HepG2 (cell line): ENCODE results near the gene NELFCD. TPM values are rescaled to one million over a fixed set of nuclear protein-coding genes. Genes with fewer than 3 reads are reported as not detected.
A peak's percentile ranks its signal among the peaks of the same experiment; 100 is the strongest.

Experiments used
- ATAC-seq: fragments of 200-7000 bp; cut with Tn5 transposase; 3 replicates; pipeline ENCODE4 v1.9.1; 2020; ENCODE audit warnings: mild to moderate bottlenecking, moderate library complexity
- BruUV-seq: library from RNA; stranded (reverse); fragments of 400-500 nt; replicated peaks from 2 replicates; lab custom pipeline; 2021; lab: Mats Ljungman, UMichigan
- CTCF ChIA-PET: fragments of 300-600 bp; formaldehyde crosslinking; extraction: SDS; loops from one replicate; lab custom pipeline; 2021; ENCODE audit warnings: low total read pairs, inconsistent platforms, low intra/inter-chr PET ratio; lab: Yijun Ruan, JAX
- POLR2A ChIA-PET: fragments of 350-600 bp; sonication (Branson Sonifier 250); formaldehyde crosslinking; loops from one replicate; lab custom pipeline; 2020; ENCODE audit warnings: antibody characterized with exemption, inconsistent platforms; lab: Yijun Ruan, JAX
- DNase-seq: peaks from one replicate; pipeline ENCODE4 v3.0.0-alpha.2; 2015; ENCODE audit warnings: low spot score
- FAIRE-seq: peaks from 3 replicates; lab custom pipeline; 2011; peaks lifted over from hg19 to GRCh38; lab: Jason Lieb, UNC
- H2AFZ ChIP-seq: one replicate; pipeline ENCODE4 v1.6.1; 2011; ENCODE audit warnings: low read length, inconsistent platforms
- H3K27ac ChIP-seq: fragments of 300-600 bp; 3 replicates; pipeline ENCODE4 v1.8.0; 2011; ENCODE audit warnings: mixed run types, mild to moderate bottlenecking, mixed read lengths, low read length, inconsistent platforms; ENCODE audit not compliant: insufficient read depth; ENCODE audit errors: extremely low read length
- H3K27me3 ChIP-seq, 2 experiments: fragments of 200-600 bp in 1 of 2; 2 replicates in 1 of 2; 3 replicates in 1 of 2; pipeline versions ENCODE4 v1.6.0 to v1.8.0; 2011; ENCODE audit warnings: low read length in 2 of 2, mild to moderate bottlenecking in 2 of 2, moderate library complexity in 2 of 2, inconsistent platforms in 1 of 2; ENCODE audit not compliant: insufficient read depth in 2 of 2, control insufficient read depth in 1 of 2
- H3K36me3 ChIP-seq, 2 experiments: fragments of 200-600 bp in 1 of 2; replicated peaks in 1 of 2; 2 replicates in 1 of 2; 3 replicates in 1 of 2; pipeline versions ENCODE4 v1.5.1 to v1.8.0; 2011; ENCODE audit warnings: low read length in 2 of 2, inconsistent platforms in 1 of 2; ENCODE audit not compliant: insufficient read depth in 2 of 2, control insufficient read depth in 1 of 2
- H3K4me1 ChIP-seq: 2 replicates; pipeline ENCODE4 v1.5.1; 2012; ENCODE audit warnings: low read length, inconsistent platforms; ENCODE audit not compliant: insufficient read depth
- H3K4me2 ChIP-seq: 2 replicates; pipeline ENCODE4 v1.6.0; 2011; ENCODE audit warnings: low read depth, low read length, inconsistent platforms
- H3K4me3 ChIP-seq, 3 experiments: fragments of 200-600 bp in 1 of 3; sonication (generic), shearing (Covaris generic) in 1 of 3; replicated peaks in 1 of 3; 2 replicates each; pipeline ENCODE4 v1.5.1; 2011 to 2016; ENCODE audit warnings: low read length in 3 of 3, inconsistent platforms in 2 of 3, low read depth in 2 of 3, mild to moderate bottlenecking in 2 of 3, control low read depth in 1 of 3, mixed read lengths in 1 of 3; ENCODE audit not compliant: insufficient read depth in 1 of 3
- H3K79me2 ChIP-seq: one replicate; pipeline ENCODE4 v1.6.1; 2011; ENCODE audit warnings: low read length, inconsistent platforms; ENCODE audit not compliant: insufficient read depth
- H3K9ac ChIP-seq: 2 replicates; pipeline ENCODE4 v1.6.0; 2011; ENCODE audit warnings: mild to moderate bottlenecking, low read depth, low read length, inconsistent platforms; ENCODE audit not compliant: insufficient read depth
- H3K9me3 ChIP-seq: 2 replicates; pipeline ENCODE4 v1.5.1; 2012; ENCODE audit warnings: mild to moderate bottlenecking, low read length
- H4K20me1 ChIP-seq: 2 replicates; pipeline ENCODE4 v1.6.0; 2011; ENCODE audit warnings: inconsistent platforms, mild to moderate bottlenecking, low read length, moderate library complexity; ENCODE audit not compliant: insufficient read depth
- AGO2 ChIP-seq: fragments of 200-400 bp; formaldehyde crosslinking; optimal IDR thresholded peaks from 2 replicates; pipeline ENCODE3; 2017; ENCODE audit warnings: mild to moderate bottlenecking, low read depth, low read length, moderate library complexity
- GATA4 ChIP-seq: sonication (generic); IDR thresholded peaks from 2 replicates; pipeline ENCODE4 v1.6.1; 2016; ENCODE audit warnings: antibody characterized with exemption, low read depth, borderline replicate concordance
- KDM5B ChIP-seq: sonication (generic); formaldehyde crosslinking; IDR thresholded peaks from 2 replicates; pipeline ENCODE4 v1.4.0; 2020; ENCODE audit warnings: missing genetic modification reagents, mild to moderate bottlenecking, borderline replicate concordance
- KLF9 ChIP-seq: IDR thresholded peaks from 2 replicates; pipeline ENCODE4 v1.6.1; 2016; ENCODE audit warnings: low read depth
- NR2F1 ChIP-seq, 2 experiments: fragments of 450-650 bp in 1 of 2; formaldehyde crosslinking in 1 of 2; IDR thresholded peaks; 2 replicates each; pipeline versions ENCODE4 v1.5.0 to v1.6.1; 2016 to 2020; ENCODE audit warnings: mild to moderate bottlenecking in 1 of 2, missing compliant biosample characterization in 1 of 2, missing genetic modification reagents in 1 of 2, moderate library complexity in 1 of 2
- NRL ChIP-seq: sonication (generic); formaldehyde crosslinking; IDR thresholded peaks from 2 replicates; pipeline ENCODE4 v1.5.0; 2020; ENCODE audit warnings: missing genetic modification reagents, mild to moderate bottlenecking, moderate library complexity, borderline replicate concordance
- POLR2AphosphoS5 ChIP-seq: IDR thresholded peaks from 2 replicates; pipeline ENCODE4 v1.6.1; 2012; ENCODE audit warnings: low read depth, low read length
- ZC3H13 ChIP-seq: sonication (generic); formaldehyde crosslinking; IDR thresholded peaks from 2 replicates; pipeline ENCODE4 v1.8.1; 2023; ENCODE audit warnings: mild to moderate bottlenecking, missing genetic modification reagents, moderate library complexity
- ZC3H4 ChIP-seq: sonication (generic); formaldehyde crosslinking; IDR thresholded peaks from 2 replicates; pipeline ENCODE4 v1.4.0; 2020; ENCODE audit warnings: missing genetic modification reagents, borderline replicate concordance
- ZFX ChIP-seq: sonication (generic); formaldehyde crosslinking; IDR thresholded peaks from 2 replicates; pipeline ENCODE4 v1.4.0; 2020; ENCODE audit warnings: mild to moderate bottlenecking, low read depth, missing genetic modification reagents, moderate library complexity
- ZNF296 ChIP-seq: sonication (generic); formaldehyde crosslinking; conservative IDR thresholded peaks from 2 replicates; pipeline ENCODE4 v1.5.0; 2020; ENCODE audit warnings: mild to moderate bottlenecking, missing genetic modification reagents
- ZNF333 ChIP-seq: sonication (generic); formaldehyde crosslinking; IDR thresholded peaks from 2 replicates; pipeline ENCODE4 v1.4.0; 2020; ENCODE audit warnings: mild to moderate bottlenecking, missing genetic modification reagents, borderline replicate concordance
- WGBS: methylation state at CpG from one replicate; pipeline ENCODE4 v1.1.6; 2017; ENCODE audit warnings: low lambda C conversion rate; 5-methylcytosine and 5-hydroxymethylcytosine counted together
- in situ Hi-C: cut with HindIII; loops from 2 replicates; pipeline ENCODE4 v1.10.0; 2017; ENCODE audit warnings: low pct_unique_long_range_greater_than_20kb; ENCODE audit not compliant: extremely low pct_ligation_motif_present
- intact Hi-C: fragments of 100-400 bp; cut with micrococcal nuclease; formaldehyde crosslinking; loops from one replicate; pipeline ENCODE4 v1.10.0; 2022; ENCODE audit not compliant: unreplicated experiment
- polyA plus RNA-seq, 8 experiments: library from polyadenylated mRNA; depleted of rRNA in 3 of 8; stranded (reverse) in 7 of 8; unstranded in 1 of 8; fragments of >200 nt; fragmentation: Illumina TruSeq in 4 of 8; extraction: Trizol in 4 of 8; gene quantifications; 2 replicates each; pipeline versions ENCODE4 v1.2.1 to v1.2.3, GENCODE V29; 2011 to 2016; ENCODE audit warnings: low read depth in 4 of 8, missing spikeins in 1 of 8, mixed read lengths in 1 of 8; ENCODE audit not compliant: insufficient read depth in 1 of 8
- total RNA-seq, 5 experiments: library from RNA; depleted of rRNA; stranded (reverse); fragments of >200 nt; fragmentation: Illumina TruSeq; extraction: Trizol; gene quantifications; 2 replicates each; pipeline ENCODE4 v1.2.3, GENCODE V29; 2016; ENCODE audit warnings: low read depth in 1 of 5
- TF ChIP-seq, protein P1 (sequence below): sonication (generic); formaldehyde crosslinking; IDR thresholded peaks from 2 replicates; pipeline ENCODE4 v1.5.0; 2020; ENCODE audit warnings: mild to moderate bottlenecking, missing genetic modification reagents
- TF ChIP-seq, protein P2 (sequence below): sonication (generic); formaldehyde crosslinking; IDR thresholded peaks from 2 replicates; pipeline ENCODE4 v1.4.0; 2020; ENCODE audit warnings: missing genetic modification reagents
- TF ChIP-seq, protein P3 (sequence below): sonication (generic); formaldehyde crosslinking; IDR thresholded peaks from 2 replicates; pipeline ENCODE4 v1.5.1; 2020; ENCODE audit warnings: mild to moderate bottlenecking, missing genetic modification reagents, moderate library complexity

The NELFCD gene
- total and polyA plus RNA-seq, 2 of the 13 experiments (the other 11 are each of a cell fraction or from before 2014, with no cell fraction given): 159 to 203 TPM

DNA sequence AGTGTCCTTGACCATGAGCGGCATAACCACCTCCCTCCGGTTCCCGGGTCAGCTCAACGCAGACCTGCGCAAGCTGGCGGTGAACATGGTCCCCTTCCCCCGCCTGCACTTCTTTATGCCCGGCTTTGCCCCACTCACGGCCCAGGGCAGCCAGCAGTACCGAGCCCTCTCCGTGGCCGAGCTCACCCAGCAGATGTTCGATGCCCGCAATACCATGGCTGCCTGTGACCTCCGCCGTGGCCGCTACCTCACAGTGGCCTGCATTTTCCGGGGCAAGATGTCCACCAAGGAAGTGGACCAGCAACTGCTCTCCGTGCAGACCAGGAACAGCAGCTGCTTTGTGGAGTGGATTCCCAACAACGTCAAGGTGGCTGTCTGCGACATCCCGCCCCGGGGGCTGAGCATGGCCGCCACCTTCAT lies 43.1 kb downstream of the NELFCD start:
- in situ Hi-C loops: no loop called here
- FAIRE-seq: no peak
- Histone ChIP-seq H3K4me3 (no peak overlapping the region), H3K27ac (no peak overlapping the region), H3K4me1 (peaks cover 43% of the 10 kb centered on the region), H3K27me3 (no peaks in the 10 kb centered on the region), H3K79me2 (peaks cover 40% of the 10 kb centered on the region), H4K20me1 (peaks cover 11% of the 10 kb centered on the region; the same call in 1 of the 2 replicates), H3K36me3 (peaks cover 29 to 59% of the 10 kb centered on the region in 2 experiments), H2AFZ (no peak overlapping the region), H3K9me3 (no peaks in the 10 kb centered on the region), H3K4me2 (no peak overlapping the region), H3K9ac (no peak overlapping the region)
- WGBS: 98% methylated on average over 24 of the region's 24 CpGs
- CTCF ChIA-PET: no interaction called here
- no TSS peak for BruUV-seq
- no peak for DNase-seq
- intact Hi-C loops: no loop called here
- POLR2A ChIA-PET: interaction anchor here (1.0 to 1.4 kb wide), 2 partner anchors 8 to 13 kb away, joined by 6 read pairs; partner anchors contain the start of gene ATP5F1E
- no peak; the same call in 1 of the 3 replicates for ATAC-seq
- TF ChIP-seq KDM5B (CRISPR knock-in tag) (peak; percentile 53; the same call in 1 of the 2 replicates), ZFX (CRISPR knock-in tag) (0 out of 2 replicates have a peak, but pooled peaks have one; percentile 1), AGO2 (peak; percentile 96), GATA4 (no peak), ZNF333 (0 out of 2 replicates have a peak, but pooled peaks have one; percentile 45), NRL (CRISPR knock-in tag) (no peak), ZNF296 (no peak), KLF9 (CRISPR knock-in tag) (no peak), ZC3H13 (CRISPR knock-in tag) (peak; percentile 56), ZC3H4 (CRISPR knock-in tag) (no peak), NR2F1 (CRISPR knock-in tag; IDR thresholded peaks at IDR 0.05) (no peak), POLR2AphosphoS5 (0 out of 2 replicates have a peak, but pooled peaks have one; percentile 14)
- TF ChIP-seq, protein P1, sequence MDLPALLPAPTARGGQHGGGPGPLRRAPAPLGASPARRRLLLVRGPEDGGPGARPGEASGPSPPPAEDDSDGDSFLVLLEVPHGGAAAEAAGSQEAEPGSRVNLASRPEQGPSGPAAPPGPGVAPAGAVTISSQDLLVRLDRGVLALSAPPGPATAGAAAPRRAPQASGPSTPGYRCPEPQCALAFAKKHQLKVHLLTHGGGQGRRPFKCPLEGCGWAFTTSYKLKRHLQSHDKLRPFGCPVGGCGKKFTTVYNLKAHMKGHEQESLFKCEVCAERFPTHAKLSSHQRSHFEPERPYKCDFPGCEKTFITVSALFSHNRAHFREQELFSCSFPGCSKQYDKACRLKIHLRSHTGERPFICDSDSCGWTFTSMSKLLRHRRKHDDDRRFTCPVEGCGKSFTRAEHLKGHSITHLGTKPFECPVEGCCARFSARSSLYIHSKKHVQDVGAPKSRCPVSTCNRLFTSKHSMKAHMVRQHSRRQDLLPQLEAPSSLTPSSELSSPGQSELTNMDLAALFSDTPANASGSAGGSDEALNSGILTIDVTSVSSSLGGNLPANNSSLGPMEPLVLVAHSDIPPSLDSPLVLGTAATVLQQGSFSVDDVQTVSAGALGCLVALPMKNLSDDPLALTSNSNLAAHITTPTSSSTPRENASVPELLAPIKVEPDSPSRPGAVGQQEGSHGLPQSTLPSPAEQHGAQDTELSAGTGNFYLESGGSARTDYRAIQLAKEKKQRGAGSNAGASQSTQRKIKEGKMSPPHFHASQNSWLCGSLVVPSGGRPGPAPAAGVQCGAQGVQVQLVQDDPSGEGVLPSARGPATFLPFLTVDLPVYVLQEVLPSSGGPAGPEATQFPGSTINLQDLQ: 0 out of 2 replicates have a peak, but pooled peaks have one; percentile 55
- TF ChIP-seq, protein P2, sequence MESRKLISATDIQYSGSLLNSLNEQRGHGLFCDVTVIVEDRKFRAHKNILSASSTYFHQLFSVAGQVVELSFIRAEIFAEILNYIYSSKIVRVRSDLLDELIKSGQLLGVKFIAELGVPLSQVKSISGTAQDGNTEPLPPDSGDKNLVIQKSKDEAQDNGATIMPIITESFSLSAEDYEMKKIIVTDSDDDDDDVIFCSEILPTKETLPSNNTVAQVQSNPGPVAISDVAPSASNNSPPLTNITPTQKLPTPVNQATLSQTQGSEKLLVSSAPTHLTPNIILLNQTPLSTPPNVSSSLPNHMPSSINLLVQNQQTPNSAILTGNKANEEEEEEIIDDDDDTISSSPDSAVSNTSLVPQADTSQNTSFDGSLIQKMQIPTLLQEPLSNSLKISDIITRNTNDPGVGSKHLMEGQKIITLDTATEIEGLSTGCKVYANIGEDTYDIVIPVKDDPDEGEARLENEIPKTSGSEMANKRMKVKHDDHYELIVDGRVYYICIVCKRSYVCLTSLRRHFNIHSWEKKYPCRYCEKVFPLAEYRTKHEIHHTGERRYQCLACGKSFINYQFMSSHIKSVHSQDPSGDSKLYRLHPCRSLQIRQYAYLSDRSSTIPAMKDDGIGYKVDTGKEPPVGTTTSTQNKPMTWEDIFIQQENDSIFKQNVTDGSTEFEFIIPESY (CRISPR knock-in tag): 0 out of 2 replicates have a peak, but pooled peaks have one; percentile 27
- TF ChIP-seq, protein P3, sequence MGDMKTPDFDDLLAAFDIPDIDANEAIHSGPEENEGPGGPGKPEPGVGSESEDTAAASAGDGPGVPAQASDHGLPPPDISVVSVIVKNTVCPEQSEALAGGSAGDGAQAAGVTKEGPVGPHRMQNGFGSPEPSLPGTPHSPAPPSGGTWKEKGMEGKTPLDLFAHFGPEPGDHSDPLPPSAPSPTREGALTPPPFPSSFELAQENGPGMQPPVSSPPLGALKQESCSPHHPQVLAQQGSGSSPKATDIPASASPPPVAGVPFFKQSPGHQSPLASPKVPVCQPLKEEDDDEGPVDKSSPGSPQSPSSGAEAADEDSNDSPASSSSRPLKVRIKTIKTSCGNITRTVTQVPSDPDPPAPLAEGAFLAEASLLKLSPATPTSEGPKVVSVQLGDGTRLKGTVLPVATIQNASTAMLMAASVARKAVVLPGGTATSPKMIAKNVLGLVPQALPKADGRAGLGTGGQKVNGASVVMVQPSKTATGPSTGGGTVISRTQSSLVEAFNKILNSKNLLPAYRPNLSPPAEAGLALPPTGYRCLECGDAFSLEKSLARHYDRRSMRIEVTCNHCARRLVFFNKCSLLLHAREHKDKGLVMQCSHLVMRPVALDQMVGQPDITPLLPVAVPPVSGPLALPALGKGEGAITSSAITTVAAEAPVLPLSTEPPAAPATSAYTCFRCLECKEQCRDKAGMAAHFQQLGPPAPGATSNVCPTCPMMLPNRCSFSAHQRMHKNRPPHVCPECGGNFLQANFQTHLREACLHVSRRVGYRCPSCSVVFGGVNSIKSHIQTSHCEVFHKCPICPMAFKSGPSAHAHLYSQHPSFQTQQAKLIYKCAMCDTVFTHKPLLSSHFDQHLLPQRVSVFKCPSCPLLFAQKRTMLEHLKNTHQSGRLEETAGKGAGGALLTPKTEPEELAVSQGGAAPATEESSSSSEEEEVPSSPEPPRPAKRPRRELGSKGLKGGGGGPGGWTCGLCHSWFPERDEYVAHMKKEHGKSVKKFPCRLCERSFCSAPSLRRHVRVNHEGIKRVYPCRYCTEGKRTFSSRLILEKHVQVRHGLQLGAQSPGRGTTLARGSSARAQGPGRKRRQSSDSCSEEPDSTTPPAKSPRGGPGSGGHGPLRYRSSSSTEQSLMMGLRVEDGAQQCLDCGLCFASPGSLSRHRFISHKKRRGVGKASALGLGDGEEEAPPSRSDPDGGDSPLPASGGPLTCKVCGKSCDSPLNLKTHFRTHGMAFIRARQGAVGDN (CRISPR knock-in tag): peak; percentile 39; the same call in 1 of the 2 replicates
